GM23338 (cell line): Measurements from ENCODE around the gene ZSCAN1. TPM values are rescaled to one million over a fixed set of nuclear protein-coding genes. Genes with fewer than 3 reads are reported as not detected.
A peak's percentile ranks its signal among the peaks of the same experiment; 100 is the strongest.

Source experiments
- ATAC-seq: fragments of 200-7000 bp; cut with Tn5 transposase; 3 replicates; pipeline ENCODE4 v1.9.1; 2020
- DNase-seq: peaks from one replicate; pipeline ENCODE4 v3.0.0-alpha.2; 2015; ENCODE audit warnings: low spot score
- H2AFZ ChIP-seq: fragments of 200-600 bp; sonication (generic); 2 replicates; pipeline ENCODE4 v1.8.0; 2016; ENCODE audit warnings: antibody characterized with exemption, mild to moderate bottlenecking, moderate library complexity
- H3F3A ChIP-seq: fragments of 200-600 bp; sonication (generic); replicated peaks from 2 replicates; pipeline ENCODE4 v1.8.0; 2017; ENCODE audit warnings: antibody characterized with exemption, mixed run types, low read depth
- H3K27ac ChIP-seq: fragments of 200-600 bp; sonication (generic); 2 replicates; pipeline ENCODE4 v1.6.1; 2016; ENCODE audit warnings: low read depth
- H3K27me3 ChIP-seq: fragments of 200-600 bp; sonication (generic); 2 replicates; pipeline ENCODE4 v1.8.0; 2016; ENCODE audit warnings: mild to moderate bottlenecking, mixed run types, moderate library complexity; ENCODE audit not compliant: insufficient read depth
- H3K36me3 ChIP-seq: fragments of 200-600 bp; sonication (generic); 2 replicates; pipeline ENCODE4 v1.8.0; 2016; ENCODE audit warnings: mild to moderate bottlenecking; ENCODE audit not compliant: insufficient read depth
- H3K4me1 ChIP-seq: fragments of 200-600 bp; sonication (generic); 2 replicates; pipeline ENCODE4 v1.8.0; 2016; ENCODE audit warnings: mild to moderate bottlenecking, moderate library complexity; ENCODE audit not compliant: insufficient read depth
- H3K4me2 ChIP-seq: fragments of 200-600 bp; sonication (generic); 2 replicates; pipeline ENCODE4 v1.7.1; 2017; ENCODE audit warnings: mixed run types
- H3K4me3 ChIP-seq: fragments of 200-600 bp; sonication (generic); 2 replicates; pipeline ENCODE4 v1.6.1; 2016; ENCODE audit warnings: mixed run types
- H3K79me2 ChIP-seq: fragments of 200-600 bp; sonication (generic); replicated peaks from 2 replicates; pipeline ENCODE4 v1.8.0; 2017; ENCODE audit warnings: mild to moderate bottlenecking; ENCODE audit not compliant: insufficient read depth
- H3K9me2 ChIP-seq: fragments of 200-600 bp; sonication (generic); 2 replicates; pipeline ENCODE4 v1.8.0; 2017; ENCODE audit not compliant: insufficient read depth
- H4K20me1 ChIP-seq: fragments of 200-600 bp; sonication (generic); replicated peaks from 2 replicates; pipeline ENCODE4 v1.8.0; 2017; ENCODE audit warnings: mild to moderate bottlenecking; ENCODE audit not compliant: insufficient read depth
- H3K27ac Mint-ChIP-seq: 2 replicates; pipeline ENCODE4 v1.8.0; 2020; ENCODE audit warnings: inconsistent platforms, mild to moderate bottlenecking, moderate library complexity, mixed read lengths
- H3K27me3 Mint-ChIP-seq: 3 replicates; pipeline ENCODE4 v1.8.0; 2022; ENCODE audit warnings: low read depth, mild to moderate bottlenecking, moderate library complexity, mixed read lengths, inconsistent platforms; ENCODE audit not compliant: insufficient read depth, poor library complexity
- H3K36me3 Mint-ChIP-seq: 3 replicates; pipeline ENCODE4 v1.8.0; 2021; ENCODE audit warnings: low read depth, mild to moderate bottlenecking, inconsistent platforms, moderate library complexity, mixed read lengths
- H3K4me1 Mint-ChIP-seq: 3 replicates; pipeline ENCODE4 v1.8.0; 2020; ENCODE audit warnings: mild to moderate bottlenecking, inconsistent platforms, mixed read lengths
- H3K4me3 Mint-ChIP-seq: 3 replicates; pipeline ENCODE4 v1.8.0; 2021; ENCODE audit warnings: moderate library complexity, mild to moderate bottlenecking, inconsistent platforms, mixed read lengths
- H3K9me3 Mint-ChIP-seq: 3 replicates; pipeline ENCODE4 v1.8.0; 2020; ENCODE audit warnings: moderate library complexity, mild to moderate bottlenecking, inconsistent platforms, mixed read lengths
- CREB1 ChIP-seq: fragments of 250-450 bp; sonication (Bioruptor Pico); IDR thresholded peaks from 2 replicates; pipeline ENCODE4 v1.5.0; 2020; ENCODE audit warnings: low read depth, mild to moderate bottlenecking, moderate library complexity
- CTCF ChIP-seq, 2 experiments: fragments of 200-600 bp in 1 of 2; sonication (generic) in 1 of 2; conservative IDR thresholded peaks; 2 replicates each; pipeline versions ENCODE4 v1.5.1 to v1.6.1; 2016 to 2017; ENCODE audit warnings: antibody characterized with exemption in 2 of 2, low read depth in 2 of 2, mild to moderate bottlenecking in 2 of 2, moderate library complexity in 1 of 2
- EZH2 ChIP-seq: fragments of 200-600 bp; sonication (generic); IDR thresholded peaks from one replicate; pipeline ENCODE4 v1.8.0; 2017; ENCODE audit warnings: antibody characterized with exemption, mild to moderate bottlenecking, low read depth; ENCODE audit not compliant: unreplicated experiment
- EZH2phosphoT487 ChIP-seq: fragments of 200-600 bp; sonication (generic); IDR thresholded peaks from one replicate; pipeline ENCODE4 v1.8.1; 2018; ENCODE audit warnings: antibody characterized with exemption; ENCODE audit not compliant: unreplicated experiment
- NANOG ChIP-seq: IDR thresholded peaks from 2 replicates; pipeline ENCODE4 v1.6.1; 2016; ENCODE audit warnings: antibody characterized with exemption, borderline replicate concordance
- POLR2AphosphoS5 ChIP-seq: IDR thresholded peaks from 2 replicates; pipeline ENCODE4 v1.6.1; 2016; ENCODE audit warnings: antibody characterized with exemption, low read depth
- REST ChIP-seq: IDR thresholded peaks from one replicate; pipeline ENCODE4 v1.6.1; 2018; ENCODE audit warnings: antibody characterized with exemption; ENCODE audit not compliant: unreplicated experiment
- STAT1 ChIP-seq: IDR thresholded peaks from one replicate; pipeline ENCODE4 v1.6.1; 2016; ENCODE audit warnings: antibody characterized with exemption; ENCODE audit not compliant: unreplicated experiment
- ZNF331 ChIP-seq: fragments of 250-450 bp; sonication (Bioruptor Pico); IDR thresholded peaks from 2 replicates; pipeline ENCODE4 v1.5.0; 2020; ENCODE audit warnings: low read depth, mild to moderate bottlenecking, moderate library complexity
- polyA plus RNA-seq: library from polyadenylated mRNA; unstranded; fragments of >200 nt; fragmentation: Nextera tagmentation; extraction: Ambion mirVana; gene quantifications from 2 replicates; pipeline ENCODE4 v1.2.1, GENCODE V29; 2016
- total RNA-seq: library from RNA; depleted of rRNA; stranded (reverse); fragments of >200 nt; shearing (Covaris generic); gene quantifications from 2 replicates; pipeline ENCODE4 v1.2.3, GENCODE V29; 2014

The ZSCAN1 gene
- total and polyA plus RNA-seq, 2 experiments from 2014 or later = 1.5 to 3.9 TPM

GRCh38 chr19:58093071-58093470 is 59.2 kb downstream of the ZSCAN1 start (continued):
- TF ChIP-seq REST (no peak), ZNF331 (no peak), NANOG (no peak), CREB1 (no peak), EZH2phosphoT487 (no peak), STAT1 (no peak), POLR2AphosphoS5 (no peak)

DNA sequence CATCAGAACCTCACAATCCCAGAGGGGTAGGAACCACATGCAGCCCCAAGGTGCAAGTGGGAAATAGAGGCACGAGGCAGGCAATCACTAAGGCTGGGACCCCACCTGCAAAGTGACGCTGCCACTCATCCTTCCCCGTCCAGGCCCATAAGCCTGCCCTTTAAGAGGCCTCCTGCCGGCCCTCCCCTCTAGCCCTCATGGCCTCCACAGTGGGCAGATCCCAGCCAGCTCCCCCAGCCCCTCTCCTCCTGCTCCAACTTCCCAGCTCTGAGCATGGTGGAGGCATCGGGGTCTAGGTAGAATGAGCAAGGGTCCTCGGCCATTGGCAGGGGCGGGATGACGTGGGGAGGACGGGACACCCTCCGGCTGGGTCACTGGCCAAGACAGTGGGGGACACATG is 61.5 kb downstream of the ZSCAN1 start:
- Histone ChIP-seq H4K20me1 (no peaks in the 10 kb centered on the region), H3F3A (no peaks in the 10 kb centered on the region), H3K4me1 (peaks cover 7% of the 10 kb centered on the region), H3K4me2 (no peak overlapping the region), H3K4me3 (no peak overlapping the region), H3K79me2 (peaks cover 16% of the 10 kb centered on the region), H2AFZ (no peak overlapping the region), H3K27ac (no peak overlapping the region), H3K27me3 (no peaks in the 10 kb centered on the region), H3K36me3 (no peaks in the 10 kb centered on the region), H3K9me2 (no peaks in the 10 kb centered on the region)
- Mint-ChIP-seq H3K27ac (no peak overlapping the region), H3K36me3 (peaks cover 26% of the 10 kb centered on the region), H3K4me3 (no peak overlapping the region), H3K9me3 (peaks cover 23% of the 10 kb centered on the region; the same call in 2 of the 3 replicates), H3K4me1 (peaks cover 16% of the 10 kb centered on the region), H3K27me3 (peaks cover 12% of the 10 kb centered on the region)
- ATAC-seq (no peak), DNase-seq (no peak)
- TF ChIP-seq STAT1 (no peak), CREB1 (no peak), ZNF331 (no peak)

- H2AFZ ChIP-seq = no peak overlapping the region
- peaks cover under 1% of the 10 kb centered on the region for H3K4me1 ChIP-seq
- peak overlapping the region; percentile 91 for H3K4me2 ChIP-seq
- H3K36me3 Mint-ChIP-seq = peaks cover 22% of the 10 kb centered on the region
- H3K9me3 Mint-ChIP-seq = peaks cover 34% of the 10 kb centered on the region
- peak; percentile 6 for DNase-seq
- H3K4me1 Mint-ChIP-seq = peaks cover 12% of the 10 kb centered on the region
- no peak overlapping the region for H3K27ac ChIP-seq
- H3K36me3 ChIP-seq = no peaks in the 10 kb centered on the region
- peaks cover 16% of the 10 kb centered on the region for H3K79me2 ChIP-seq
- H3K9me2 ChIP-seq = no peaks in the 10 kb centered on the region
- no peaks in the 10 kb centered on the region for H3F3A ChIP-seq
- peak overlapping the region; percentile 94 for H3K4me3 ChIP-seq
- H3K4me3 Mint-ChIP-seq = peak overlapping the region; percentile 72
- peaks cover 12% of the 10 kb centered on the region for H3K27me3 Mint-ChIP-seq
- no peak for ATAC-seq
- H3K27me3 ChIP-seq = no peaks in the 10 kb centered on the region
- peak overlapping the region; percentile 99 for H3K27ac Mint-ChIP-seq
- no peaks in the 10 kb centered on the region for H4K20me1 ChIP-seq
- TF ChIP-seq NANOG = no peak
- TF ChIP-seq CREB1 = no peak
- TF ChIP-seq STAT1 = no peak
- no peak for TF ChIP-seq EZH2phosphoT487
- TF ChIP-seq ZNF331 = no peak
- no peak for TF ChIP-seq CTCF (conservative IDR thresholded peaks at IDR 0.05; ENCODE audit: low read depth in 2 of 2)
- TF ChIP-seq EZH2 = no peak
Measured at GRCh38 chr19:58096884-58097283, 63.1 kb downstream of the ZSCAN1 start.
